Measurements from ENCODE around the gene AXIN2.

Gene AXIN2

DNA sequence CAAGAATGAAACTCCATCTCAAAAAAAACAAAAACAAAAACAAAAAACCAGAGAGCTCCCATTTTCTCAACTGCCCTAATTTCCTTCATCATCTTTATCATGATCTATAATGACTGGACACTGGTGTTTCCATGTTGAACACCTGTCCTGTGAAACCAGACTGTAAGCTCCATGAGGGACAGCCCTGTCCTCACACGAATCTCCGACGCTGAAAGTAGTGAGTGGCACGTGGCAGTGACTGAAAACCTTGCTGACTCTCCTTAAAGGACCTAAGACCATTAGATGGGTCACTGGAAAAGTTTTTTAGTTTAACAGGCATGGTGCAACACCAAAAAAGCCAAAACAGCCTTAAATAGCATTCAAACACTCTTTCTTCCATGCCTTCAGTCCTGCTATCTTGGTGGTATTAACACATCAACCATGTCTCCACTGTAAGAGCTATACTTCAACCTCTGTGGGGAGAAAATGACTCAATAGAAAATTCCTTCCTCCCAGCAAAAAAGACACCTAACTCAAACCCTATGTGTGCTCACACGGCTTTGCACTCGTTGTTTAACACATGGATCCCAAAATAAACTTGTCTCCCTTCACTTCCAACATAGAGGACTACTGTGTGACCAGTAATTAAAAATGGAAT lies 8.3 kb downstream of the AXIN2 start:
- no peak for DNase-seq

DNA sequence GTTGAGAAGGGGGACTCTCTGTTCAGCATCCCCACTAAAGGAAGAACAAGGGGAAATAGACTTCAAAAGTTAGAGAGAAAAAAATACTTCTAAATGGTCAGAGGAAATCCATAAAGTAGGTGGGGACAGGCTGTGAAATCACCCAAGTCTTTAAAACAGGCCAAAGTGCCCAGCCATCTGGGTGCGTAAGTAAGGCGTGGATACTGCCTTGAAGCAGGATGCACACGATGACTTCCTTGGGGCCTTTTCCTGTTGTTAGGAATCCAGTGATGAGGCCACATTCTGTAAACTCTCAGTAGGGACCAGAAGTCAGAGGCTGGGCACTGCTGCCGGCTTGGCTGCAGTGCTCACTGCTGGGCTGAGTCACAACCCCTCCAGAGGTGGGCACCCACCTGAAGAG lies 9.2 kb downstream of the AXIN2 start:
- DNase-seq = no peak

DNA sequence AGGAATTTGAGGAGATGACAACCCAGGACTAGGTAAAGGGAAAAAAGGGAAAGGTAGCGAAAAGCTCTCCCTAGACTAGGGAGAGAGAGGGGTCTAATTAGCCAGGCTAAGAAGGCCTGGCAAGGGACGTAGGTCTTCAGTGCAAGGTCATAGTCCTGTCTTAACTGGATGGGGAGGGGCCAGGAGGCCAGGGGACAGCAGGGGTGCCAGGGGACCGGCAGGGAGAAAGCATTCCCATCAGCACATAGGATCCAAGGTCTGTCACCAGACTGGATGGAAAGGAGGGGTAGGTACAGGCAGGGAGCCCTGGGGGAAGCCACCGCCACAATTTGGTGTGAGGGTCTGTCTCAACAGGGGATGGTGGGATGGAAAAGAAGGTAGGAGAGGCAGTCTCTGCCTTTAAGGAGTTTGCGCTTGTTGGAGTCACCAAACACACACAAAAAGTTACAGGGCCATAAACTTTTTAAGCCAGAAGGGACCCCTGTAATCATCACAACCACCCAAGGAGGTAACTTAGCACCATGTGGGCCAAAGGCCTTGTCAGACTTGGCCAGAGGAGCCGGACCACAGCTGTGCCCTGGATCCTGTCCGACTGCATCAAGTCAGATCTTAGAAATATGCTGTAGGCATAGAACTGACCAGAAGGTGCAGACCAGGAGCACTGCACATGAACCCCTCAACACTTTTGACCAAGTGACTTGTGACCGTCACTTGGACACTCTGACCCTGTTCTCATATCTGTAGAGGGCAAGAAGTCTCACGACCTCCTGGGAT lies 10.0 kb downstream of the AXIN2 start:
- no peak for DNase-seq

DNA sequence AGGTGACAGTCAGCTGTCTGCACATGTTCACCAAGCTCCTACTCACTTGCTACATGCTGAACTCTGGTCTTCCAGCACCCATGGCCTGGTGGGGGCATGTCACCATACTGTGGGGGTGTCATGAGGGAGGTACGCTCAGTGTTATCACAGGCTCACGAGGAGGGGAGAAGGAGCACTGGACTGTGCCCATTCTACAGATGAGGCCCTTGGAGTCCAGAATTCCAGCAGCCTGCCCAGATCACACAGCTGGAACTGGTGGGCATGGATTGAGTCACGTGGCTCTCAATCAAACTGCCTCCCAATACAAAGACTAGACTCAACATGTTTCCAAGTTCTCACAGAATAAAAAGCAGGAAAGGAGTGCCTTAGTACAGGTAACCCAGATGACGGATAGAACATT lies 10.7 kb downstream of the AXIN2 start:
- DNase-seq = no peak

DNA sequence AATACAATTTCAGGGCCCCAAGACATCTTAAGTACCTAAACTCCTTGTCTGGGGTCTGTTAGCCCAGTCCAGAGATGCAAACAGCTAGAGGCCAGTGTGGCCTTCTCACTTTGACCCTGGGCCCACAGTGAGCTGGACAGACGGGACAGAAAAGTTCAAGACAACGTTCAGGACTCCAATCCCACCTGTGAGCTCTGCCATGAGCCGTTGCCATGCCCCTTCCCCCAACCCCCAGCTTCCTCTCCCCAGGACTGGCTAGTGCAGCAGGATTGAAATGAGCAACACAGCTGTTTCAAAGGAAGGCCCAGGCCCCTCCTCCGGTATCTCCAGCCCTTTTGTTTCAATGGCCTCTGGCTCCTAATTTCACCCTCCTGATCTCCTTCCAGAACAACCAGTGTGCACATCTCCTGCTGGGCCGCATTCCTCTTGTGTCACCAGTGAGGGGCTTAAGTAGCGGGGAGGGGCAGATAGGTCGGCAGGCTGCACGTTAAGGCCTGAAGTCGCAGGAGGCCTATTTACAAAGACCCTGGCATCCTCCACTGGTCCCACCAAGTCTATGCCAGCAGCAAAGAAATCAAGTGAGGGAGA lies 11.3 kb downstream of the AXIN2 start:
- DNase-seq = no peak

DNA sequence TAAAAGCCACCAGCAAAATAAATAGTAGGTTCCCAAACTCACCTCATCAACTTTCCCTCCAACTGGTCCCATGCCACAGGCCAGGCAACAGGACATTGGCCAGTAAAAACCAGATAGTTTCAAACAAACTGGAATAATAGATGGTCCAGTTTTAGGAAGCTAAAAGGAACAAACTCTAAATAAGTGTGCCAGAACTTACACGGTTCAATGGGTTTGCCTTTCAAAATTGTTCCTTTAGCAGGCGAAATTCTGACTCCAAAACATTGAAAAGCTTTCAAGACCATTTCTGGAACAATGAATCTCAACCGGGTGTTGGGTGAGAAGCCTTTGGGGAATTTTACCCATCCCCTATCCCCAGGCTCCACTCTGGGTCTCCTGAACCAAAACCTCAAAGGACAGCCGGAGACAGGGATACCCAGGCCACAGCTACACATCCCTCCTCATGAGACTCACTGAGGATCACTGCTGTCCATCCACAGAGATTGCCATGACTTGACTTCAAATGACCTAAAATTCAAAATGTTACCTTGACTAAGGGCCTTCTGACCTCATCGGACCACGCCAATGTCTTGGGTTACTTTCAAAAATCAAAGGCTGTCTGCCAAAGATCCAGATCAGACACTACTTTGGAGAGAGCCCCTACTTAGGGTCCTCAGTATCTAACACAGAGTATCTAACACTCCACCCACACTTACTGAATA lies 13.0 kb downstream of the AXIN2 start:
- DNase-seq = no peak

DNA sequence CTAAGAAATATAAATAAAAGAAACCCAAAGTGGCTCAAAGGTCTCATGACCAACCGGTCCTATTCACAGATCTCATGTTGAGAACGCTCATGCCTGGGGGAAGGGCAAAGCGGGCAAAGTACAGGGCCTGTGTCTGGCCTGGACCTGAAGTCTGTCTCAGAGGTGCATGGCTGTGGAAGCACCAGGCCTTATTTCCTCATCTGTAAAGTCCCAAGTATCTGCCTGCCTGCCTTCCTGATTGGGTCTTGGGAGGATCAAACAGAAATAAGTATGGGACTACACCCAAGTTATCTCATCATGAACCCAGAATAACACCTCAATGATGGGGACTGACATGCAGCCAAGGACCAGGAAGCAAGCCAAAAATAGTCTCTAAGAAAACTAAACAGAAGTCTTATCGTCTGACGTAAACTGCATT lies 14.2 kb downstream of the AXIN2 start:
- no peak for DNase-seq

DNA sequence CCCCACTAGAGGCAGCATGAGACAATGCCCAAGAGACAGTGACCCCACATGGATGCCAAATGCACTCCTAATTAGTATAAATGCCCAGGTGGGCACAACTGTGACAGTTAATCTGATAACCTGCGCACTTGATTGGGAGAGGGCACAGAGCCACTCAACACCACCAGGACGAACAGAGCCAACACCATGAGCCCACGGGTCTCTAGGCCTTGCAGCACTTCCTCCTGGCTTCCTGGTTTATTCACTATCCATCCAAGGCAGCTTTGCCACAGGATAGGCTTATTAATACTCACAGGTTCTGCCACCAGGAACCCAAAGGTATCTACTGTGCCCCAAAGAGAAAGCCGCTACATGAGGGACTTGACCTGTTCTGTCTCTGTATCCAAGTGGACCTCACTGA lies 14.9 kb downstream of the AXIN2 start:
- no peak for DNase-seq

DNA sequence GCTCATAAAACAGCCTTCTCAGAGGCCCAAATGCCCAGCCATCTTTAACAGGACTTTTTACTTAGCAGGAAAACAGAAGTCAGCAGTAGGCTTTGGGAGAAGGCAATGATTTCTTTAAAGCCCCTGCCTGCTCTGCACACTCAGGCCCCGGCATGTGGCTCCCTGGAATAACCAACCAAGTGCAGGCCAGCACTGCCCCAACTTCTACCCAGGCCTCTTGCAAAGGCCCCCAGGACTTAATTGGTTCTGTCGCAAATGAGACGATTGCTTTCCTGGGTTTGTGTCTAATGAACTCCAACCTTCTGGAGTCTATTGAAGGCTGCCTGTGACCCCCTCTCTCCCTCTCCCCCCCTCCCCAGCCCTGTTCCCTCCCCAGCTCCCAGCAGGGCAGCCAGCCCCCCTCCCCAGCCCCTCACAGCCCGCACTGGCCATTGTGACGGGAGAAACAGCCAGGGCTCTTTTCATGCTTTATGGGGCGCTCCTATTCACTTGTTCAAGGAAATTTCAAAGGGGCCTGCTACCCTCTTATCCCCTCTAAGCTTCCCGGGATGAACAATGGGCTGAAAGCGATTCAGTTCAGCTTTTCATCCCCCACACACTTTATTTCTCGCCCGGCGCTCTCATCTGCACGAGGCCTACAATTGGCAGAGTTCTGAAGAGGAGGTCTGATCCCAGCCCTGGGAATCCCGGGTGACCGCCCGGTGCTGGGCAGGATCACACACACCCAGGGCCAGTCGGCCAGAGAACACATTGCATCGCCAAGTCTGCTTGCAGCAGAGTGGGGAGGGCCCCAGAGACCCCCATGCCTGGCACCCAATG lies 15.5 kb downstream of the AXIN2 start:
- DNase-seq = no peak

DNA sequence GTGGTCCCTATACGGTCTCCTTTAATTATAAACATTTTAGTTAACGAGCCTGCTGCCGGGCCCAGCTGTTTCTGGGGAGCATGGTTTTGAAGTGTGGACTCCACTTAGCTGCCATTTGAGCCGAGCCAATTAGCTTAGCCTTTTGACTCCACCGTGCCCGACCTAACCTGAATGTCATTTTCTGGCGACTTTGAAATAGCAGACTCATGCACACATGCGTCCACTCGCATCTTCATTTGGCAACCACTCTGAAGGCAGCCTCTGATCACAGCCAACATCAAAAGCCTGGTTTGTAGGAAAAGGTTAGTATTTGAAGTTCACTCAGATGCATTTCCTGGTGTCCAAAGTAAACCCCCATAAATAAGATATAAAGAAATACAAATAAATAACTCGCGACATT lies 16.8 kb downstream of the AXIN2 start:
- DNase-seq = no peak

DNA sequence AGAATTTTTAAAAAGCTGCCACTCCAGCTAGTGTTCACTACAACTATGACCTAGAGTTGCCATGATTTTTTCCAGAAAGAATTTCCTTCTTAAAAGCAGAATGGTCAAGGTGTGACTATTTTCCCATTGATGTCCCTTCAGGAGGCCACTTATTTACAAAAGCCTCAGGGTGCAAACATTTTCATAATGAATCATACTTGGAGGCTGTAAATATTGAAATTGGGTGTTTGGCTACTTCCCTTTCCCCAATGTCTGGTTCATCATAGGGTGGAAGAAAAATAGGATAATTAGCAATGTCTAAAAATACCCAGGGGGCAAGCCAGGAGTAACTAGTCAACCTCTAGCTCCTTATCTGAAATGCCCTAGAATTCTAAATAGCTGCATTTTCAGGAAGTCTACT lies 18.8 kb downstream of the AXIN2 start:
- no peak for DNase-seq

DNA sequence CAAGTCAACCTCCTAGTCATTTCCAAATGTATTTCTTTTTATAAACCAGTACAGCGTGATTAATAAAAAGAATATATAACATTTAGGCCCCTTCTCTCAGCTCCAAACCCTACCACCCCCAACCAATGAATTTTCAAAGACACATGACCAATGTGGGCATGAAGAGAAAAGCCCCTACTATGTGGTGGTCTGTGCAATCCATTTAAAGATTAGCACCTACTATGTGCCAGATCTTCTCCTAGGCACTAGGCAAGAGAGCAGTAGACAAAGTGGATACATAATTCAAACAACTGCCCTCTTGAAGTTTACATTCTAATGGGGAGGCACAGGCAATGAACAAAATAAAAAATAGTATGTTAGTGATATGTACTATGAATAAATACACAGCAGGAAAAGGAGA lies 19.4 kb downstream of the AXIN2 start:
- no peak for DNase-seq

DNA sequence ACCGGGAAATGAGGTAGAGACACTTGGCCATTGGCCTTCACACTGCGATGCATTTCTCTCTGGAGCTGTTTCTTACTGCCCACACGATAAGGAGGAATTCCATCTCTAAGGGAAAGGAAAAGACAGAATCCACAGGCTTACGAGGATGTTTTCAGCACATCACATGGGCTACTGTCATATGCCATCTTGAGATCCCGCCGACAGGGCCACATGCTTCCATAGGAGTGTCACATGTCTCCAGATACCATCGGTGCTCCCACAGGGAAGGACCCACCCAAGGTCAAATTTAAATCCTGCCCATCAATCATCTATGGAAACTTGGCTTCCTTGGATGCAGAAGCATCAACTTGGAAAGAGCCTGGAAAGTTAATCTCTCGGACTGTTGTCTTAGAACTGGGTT lies 20.0 kb downstream of the AXIN2 start:
- no peak for DNase-seq

DNA sequence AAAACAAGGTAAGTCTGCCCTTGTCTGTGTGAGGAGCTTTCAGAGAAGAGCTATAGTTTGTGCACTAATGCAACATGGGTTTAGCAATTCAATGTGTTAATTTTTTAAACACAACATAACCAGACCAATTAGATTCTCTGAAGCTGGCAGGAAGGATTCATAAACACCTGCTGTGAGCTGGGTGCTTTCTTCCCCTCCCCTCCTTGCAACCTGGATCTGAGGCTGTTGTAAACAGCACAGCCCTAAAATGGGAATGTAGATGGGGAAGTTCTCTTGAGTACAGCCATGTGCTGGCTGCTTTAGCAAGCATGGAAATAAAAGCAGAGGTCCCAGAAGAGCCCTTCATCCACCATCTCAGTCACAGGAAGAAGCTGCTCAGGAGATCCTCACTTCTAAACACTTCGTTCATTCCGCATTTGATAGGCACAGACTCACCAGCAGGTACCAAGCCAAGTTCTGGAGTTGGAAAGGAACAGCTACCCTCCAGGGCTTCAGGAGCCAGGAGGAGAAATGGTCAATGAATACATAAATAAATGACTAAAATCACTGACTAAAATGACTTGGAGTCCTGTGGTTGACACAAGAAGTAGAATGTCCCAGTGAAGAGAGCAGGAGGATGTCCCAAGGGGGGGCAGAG lies 21.7 kb downstream of the AXIN2 start:
- no peak for DNase-seq

DNA sequence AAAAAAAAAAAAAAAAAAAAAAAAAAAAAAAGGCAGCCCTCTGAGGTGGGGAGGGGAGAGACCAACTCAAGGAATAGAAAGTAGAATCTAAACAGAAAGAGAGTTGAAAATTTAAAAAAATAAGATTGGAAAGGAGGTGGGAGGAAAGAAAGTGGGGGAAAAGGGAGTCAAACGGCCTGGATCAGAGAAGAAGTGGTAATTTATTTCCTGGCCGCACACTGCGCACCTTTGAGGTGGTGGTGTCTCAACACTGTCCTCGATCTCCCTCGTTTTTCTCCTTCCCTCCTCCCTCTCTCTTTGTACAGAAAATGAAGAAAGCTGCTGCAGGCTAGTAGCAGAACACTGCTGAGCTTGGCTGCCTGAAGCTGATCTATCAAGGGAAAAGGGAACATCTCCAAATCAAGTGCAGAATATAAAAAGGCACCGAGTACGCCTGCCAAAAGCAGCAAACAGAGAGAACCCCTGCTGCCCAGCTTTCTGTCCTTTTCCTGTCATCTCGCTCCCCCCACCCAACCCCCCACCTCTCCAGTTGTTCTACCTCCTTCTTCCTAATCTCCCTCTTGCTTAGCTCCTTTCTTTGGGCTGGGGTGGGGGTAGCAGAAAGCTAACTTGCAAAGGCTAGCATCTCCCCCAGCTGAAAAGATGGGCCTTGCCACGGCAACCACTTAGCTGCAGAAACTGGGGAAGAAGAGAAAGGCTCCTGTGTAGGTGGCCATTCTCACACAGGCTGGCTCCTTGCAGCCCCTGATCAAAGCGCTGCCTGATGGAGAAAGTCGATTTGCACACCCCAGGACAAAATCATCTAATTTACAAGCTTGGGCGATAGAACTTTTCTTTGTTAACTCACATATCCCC lies 22.5 kb downstream of the AXIN2 start:
- DNase-seq = no peak

DNA sequence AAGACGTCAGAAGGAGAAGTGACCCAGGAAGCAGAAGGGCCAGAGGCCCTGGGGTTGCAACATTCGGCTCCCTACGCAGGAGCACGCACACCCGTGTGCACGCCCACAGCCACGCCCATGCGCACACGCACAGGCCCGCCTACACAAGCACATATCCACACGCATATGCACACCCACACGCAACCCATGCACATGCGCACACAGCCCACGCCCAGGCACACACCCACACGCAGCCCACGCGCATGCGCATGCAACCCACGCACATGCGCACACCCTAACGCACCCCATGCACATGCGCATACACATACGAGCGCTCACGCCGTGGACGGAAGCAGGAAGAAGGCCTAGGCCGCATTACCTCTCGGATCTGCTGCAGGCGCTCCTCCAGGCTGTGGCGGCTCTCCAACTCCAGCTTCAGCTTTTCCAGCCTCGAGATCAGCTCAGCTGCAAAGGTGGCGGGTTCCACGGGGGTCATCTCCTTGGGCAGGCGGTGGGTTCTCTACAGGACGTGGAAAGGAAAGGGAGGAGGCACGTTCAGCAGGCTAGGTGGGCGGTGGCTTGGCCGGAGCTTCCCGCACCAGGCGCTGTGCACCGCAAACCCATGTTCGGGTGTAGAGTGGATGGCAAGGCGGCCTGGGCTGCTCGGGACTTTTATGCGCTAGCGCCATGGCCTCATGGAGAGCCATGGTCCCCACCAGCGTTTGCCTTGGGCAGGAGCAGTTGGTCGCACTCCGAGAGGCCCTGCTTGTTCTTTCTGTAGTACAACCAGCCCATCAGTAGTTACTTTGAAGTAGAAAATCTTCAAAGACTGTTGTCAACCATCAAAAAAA lies 23.4 kb downstream of the AXIN2 start:
- no peak for DNase-seq

DNA sequence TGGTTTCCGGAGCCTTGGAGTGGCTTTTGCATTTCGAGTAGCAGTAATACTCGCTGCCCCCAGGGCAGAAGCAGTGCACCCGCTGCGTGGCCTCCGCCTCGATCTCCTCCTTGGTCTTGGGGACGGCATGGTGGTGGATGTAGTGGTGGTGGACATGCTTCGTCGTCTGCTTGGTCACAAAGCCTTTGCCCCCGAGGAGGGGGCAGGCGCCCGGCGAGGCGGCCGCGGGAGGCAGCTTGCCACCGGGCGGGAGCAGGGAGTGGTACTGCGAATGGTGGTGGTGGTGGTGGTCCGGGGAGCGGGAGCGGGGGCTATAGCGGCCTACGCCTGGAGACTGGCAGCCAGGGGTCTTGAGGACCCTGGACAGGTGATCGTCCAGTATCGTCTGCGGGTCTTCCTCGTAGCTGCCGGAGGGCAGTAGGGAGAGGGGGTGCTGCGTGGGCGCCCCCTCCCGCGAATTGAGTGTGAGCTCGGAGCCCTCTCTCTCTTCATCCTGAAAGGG lies 24.1 kb downstream of the AXIN2 start:
- no peak for DNase-seq

DNA sequence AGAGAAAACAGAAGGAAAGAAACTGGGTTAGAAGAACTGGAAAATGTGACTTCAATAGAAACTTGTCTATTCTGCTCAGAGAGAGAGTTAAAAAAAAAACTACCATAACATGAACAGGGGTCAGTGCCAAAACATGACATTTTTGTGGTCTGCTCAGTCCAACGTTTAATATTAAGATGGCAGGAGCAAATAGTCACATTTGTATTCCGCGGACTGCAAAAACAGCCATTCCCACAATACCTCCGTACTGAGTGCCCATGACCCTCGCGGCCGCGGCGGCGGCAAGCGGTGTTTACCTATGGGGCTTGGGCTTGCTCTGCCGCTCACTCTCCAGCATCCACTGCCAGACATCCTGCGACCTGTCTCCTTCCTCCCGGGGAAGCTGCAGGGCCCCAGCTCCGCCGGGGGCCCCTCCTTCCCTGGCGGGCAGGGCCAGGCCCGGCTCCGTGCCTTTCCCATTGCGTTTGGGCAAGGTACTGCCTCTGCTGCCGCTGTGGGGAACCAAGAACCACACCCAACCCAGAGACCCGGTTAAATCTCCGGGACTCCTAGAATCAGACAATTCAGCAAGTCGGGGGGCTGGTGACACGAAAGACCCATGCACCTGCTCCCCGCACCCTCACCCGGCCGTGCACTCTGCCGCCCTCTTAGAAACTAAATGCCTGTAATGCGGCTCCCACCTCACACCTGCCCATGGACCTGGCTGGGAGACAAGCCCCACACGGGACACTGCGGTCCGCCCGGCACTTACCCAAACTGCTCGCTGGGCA lies 24.7 kb downstream of the AXIN2 start:
- no peak for DNase-seq

DNA sequence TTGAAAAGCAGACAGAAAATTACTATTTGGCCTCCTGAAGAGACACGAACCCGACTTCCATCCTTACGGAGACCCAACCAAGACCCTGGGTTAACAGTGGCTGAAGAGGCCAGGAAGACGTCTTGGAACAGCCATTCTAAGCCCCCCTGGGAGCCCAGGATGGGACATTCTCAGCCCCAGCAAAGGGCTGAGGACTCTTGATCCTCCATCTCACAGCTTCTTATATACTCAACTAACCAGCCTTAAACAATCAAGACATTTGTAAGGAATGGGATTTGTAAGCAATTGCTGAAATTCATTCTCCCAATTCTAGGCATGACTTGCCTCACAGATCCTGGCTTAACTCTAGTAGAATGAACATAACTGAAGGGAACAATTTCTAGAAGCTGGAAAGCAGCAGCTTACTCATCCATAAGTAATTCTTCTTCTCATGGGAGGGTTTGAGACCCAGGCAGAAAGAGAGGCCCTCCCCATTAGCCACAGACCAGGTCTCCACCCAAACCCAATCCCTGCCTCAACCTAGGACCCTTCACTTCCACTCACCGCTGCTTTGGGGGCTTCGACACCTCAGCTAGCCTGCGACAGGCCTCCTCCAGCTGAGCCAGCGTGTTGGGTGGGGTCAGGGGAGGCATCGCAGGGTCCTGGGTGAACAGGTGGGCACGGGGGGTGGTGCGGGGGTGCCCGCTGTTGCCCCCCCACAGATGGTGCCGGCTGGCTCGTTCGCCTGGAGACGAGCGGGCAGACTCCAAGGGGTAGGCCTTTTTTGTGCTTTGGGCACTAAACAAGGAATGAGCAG lies 25.5 kb downstream of the AXIN2 start:
- no peak for DNase-seq
